ENCODE measurements around the gene EIF3M. TPM values are rescaled to one million over a fixed set of nuclear protein-coding genes. Genes with fewer than 3 reads are reported as not detected.

Gene EIF3M
- total RNA-seq, 4 donors from 2014 or later = 34.4 to 235 (median 147) TPM

- WGBS, 2 donors (ENCODE audit: low coverage in 1 of 2) = 56 to 57% methylated on average over 4 of the region's 4 CpGs
- Histone ChIP-seq H3K36me3 (no peaks in the 10 kb centered on the region), H3K9me3 (no peaks in the 10 kb centered on the region), H3K27ac (no peak overlapping the region), H3K27me3 (no peaks in the 10 kb centered on the region), H3K4me1 (no peaks in the 10 kb centered on the region), H3K4me3 (no peak overlapping the region)
- in situ Hi-C loops (cut with MboI; ENCODE audit: low pct_ligation_motif_present in 1 of 4, low pct_unique_long_range_greater_than_20kb in 1 of 4, low sequenced_read_pairs in 3 of 4) (no loop called here), intact Hi-C loops (cut with DNase I; ENCODE audit: low total_unique reads) (no loop called here)
- DNase-seq = no peak
- no peak for TF ChIP-seq EP300 (IDR thresholded peaks at IDR 0.05; ENCODE audit: low read depth)
These were observed 10.4 kb upstream of the EIF3M start for GRCh38 chr11:32573228-32573627.

- in situ Hi-C loops (cut with MboI; ENCODE audit: low pct_ligation_motif_present in 1 of 4, low pct_unique_long_range_greater_than_20kb in 1 of 4, low sequenced_read_pairs in 3 of 4) = no loop called here
- TF ChIP-seq POLR2AphosphoS5 (IDR thresholded peaks at IDR 0.05) = no peak
- TF ChIP-seq CTCF (IDR thresholded peaks at IDR 0.05) = no peak
- TF ChIP-seq EP300 (IDR thresholded peaks at IDR 0.05; ENCODE audit: low read depth) = no peak
- no peak for TF ChIP-seq POLR2A (IDR thresholded peaks at IDR 0.05)
These were observed 9.2 kb upstream of the EIF3M start for GRCh38 chr11:32574421-32574820.

GRCh38 chr11:32575070-32575469, 8.6 kb upstream of the EIF3M start:
- Histone ChIP-seq H3K27ac (no peak overlapping the region), H3K4me1 (no peaks in the 10 kb centered on the region), H3K36me3 (no peaks in the 10 kb centered on the region), H3K27me3 (no peaks in the 10 kb centered on the region), H3K9me3 (no peaks in the 10 kb centered on the region), H3K4me3 (no peak overlapping the region)
- TF ChIP-seq POLR2AphosphoS5 (IDR thresholded peaks at IDR 0.05) (no peak), POLR2A (IDR thresholded peaks at IDR 0.05) (no peak), EP300 (IDR thresholded peaks at IDR 0.05; ENCODE audit: low read depth) (no peak), CTCF (IDR thresholded peaks at IDR 0.05) (no peak)
- no peak for DNase-seq
- intact Hi-C loops (cut with DNase I; ENCODE audit: low total_unique reads) = no loop called here
- in situ Hi-C loops (cut with MboI; ENCODE audit: low pct_ligation_motif_present in 1 of 4, low pct_unique_long_range_greater_than_20kb in 1 of 4, low sequenced_read_pairs in 3 of 4) = no loop called here
- 57 to 62% methylated on average over 1 to 2 of the region's 2 CpGs for WGBS, 2 donors (ENCODE audit: low coverage in 1 of 2)

More at GRCh38 chr11:32574421-32574820, 9.2 kb upstream of the EIF3M start:
- Histone ChIP-seq H3K4me3 (no peak overlapping the region), H3K27ac (no peak overlapping the region), H3K4me1 (no peaks in the 10 kb centered on the region), H3K36me3 (no peaks in the 10 kb centered on the region), H3K27me3 (no peaks in the 10 kb centered on the region), H3K9me3 (no peaks in the 10 kb centered on the region)
- WGBS, 2 donors (ENCODE audit: low coverage in 1 of 2) = 83 to 91% methylated on average over 4 of the region's 4 CpGs
- intact Hi-C loops (cut with DNase I; ENCODE audit: low total_unique reads) = no loop called here
- DNase-seq = no peak

DNA sequence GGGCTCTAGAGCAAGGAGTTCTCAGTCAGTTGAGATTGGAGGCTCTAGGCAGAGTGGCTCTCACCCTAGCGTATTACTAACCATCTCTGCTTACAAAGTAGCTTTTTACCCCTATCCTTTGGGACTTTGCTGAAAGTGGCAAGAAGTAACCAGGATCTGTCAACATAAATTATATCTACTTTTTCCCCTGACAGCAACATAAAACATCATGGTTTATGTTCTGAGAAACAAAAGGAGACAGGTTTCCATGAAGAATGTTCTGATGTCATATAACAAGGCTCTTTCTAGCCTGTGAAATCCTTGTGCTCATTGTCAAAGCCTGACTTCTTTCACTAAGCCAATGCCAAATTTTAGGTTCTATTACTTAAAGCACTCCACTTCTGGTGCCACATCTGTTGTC, 7.2 kb upstream of the EIF3M start:
- Histone ChIP-seq H3K27ac (no peak overlapping the region), H3K4me1 (no peaks in the 10 kb centered on the region), H3K36me3 (no peaks in the 10 kb centered on the region), H3K4me3 (no peak overlapping the region), H3K9me3 (no peaks in the 10 kb centered on the region), H3K27me3 (no peaks in the 10 kb centered on the region)
- in situ Hi-C loops (cut with MboI; ENCODE audit: low pct_ligation_motif_present in 1 of 4, low pct_unique_long_range_greater_than_20kb in 1 of 4, low sequenced_read_pairs in 3 of 4) = no loop called here
- 86 to 100% methylated on average over 1 of the region's 1 CpG for WGBS, 2 donors (ENCODE audit: low coverage in 1 of 2)
- no peak for DNase-seq
- TF ChIP-seq POLR2A (IDR thresholded peaks at IDR 0.05) = no peak
- TF ChIP-seq POLR2AphosphoS5 (IDR thresholded peaks at IDR 0.05) = no peak
- no peak for TF ChIP-seq EP300 (IDR thresholded peaks at IDR 0.05; ENCODE audit: low read depth)
- no peak for TF ChIP-seq CTCF (IDR thresholded peaks at IDR 0.05)
- intact Hi-C loops (cut with DNase I; ENCODE audit: low total_unique reads) = no loop called here

DNA sequence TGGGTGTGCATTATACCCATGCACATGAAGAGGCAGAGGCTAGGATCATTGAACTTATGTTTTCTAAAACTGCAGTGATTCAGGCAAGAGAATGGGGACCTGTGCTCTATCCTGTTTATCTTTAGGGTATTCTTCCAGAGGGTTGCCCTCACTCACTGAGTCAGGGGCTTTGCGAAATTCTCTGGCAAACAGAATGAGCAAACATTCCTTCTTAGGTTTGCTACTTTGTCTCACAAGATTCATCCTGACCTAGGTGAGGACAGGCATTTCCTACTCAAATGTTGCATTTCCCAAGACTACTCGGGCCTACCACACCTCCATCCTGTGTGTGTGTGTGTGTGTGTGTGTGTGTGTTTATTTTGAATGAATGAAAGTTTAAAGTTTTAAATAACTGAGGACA, 2.7 kb upstream of the EIF3M start:
- intact Hi-C loops (cut with DNase I; ENCODE audit: low total_unique reads) (no loop called here), in situ Hi-C loops (cut with MboI; ENCODE audit: low pct_ligation_motif_present in 1 of 4, low pct_unique_long_range_greater_than_20kb in 1 of 4, low sequenced_read_pairs in 3 of 4) (no loop called here)
- no peak for TF ChIP-seq POLR2A (IDR thresholded peaks at IDR 0.05)
- Histone ChIP-seq H3K36me3 (no peaks in the 10 kb centered on the region), H3K9me3 (no peaks in the 10 kb centered on the region), H3K4me1 (peaks cover 0 to 17% (median 10%) of the 10 kb centered on the region in 4 donors), H3K4me3 (no peak overlapping the region), H3K27me3 (no peaks in the 10 kb centered on the region), H3K27ac (no peak overlapping the region)
- 81% methylated on average over 2 of the region's 2 CpGs; no CpG with 5 or more reads in 1 of the 2 donors for WGBS, 2 donors (ENCODE audit: low coverage in 1 of 2)
- no peak for DNase-seq

All from transverse colon (tissue), 4 donors.